GM12864 (cell line): Measurements from ENCODE around the gene TLL2.

Source experiments
- DNase-seq: peaks from one replicate; pipeline ENCODE4 v3.0.0-alpha.2; 2011; ENCODE audit warnings: low read depth
- H3K4me3 ChIP-seq: 2 replicates; pipeline ENCODE4 v1.5.1; 2011; ENCODE audit warnings: mild to moderate bottlenecking, low read depth, low read length, control low read depth
- CTCF ChIP-seq: IDR thresholded peaks from 2 replicates; pipeline ENCODE4 v1.5.1; 2011; ENCODE audit warnings: low read depth, mild to moderate bottlenecking, moderate library complexity, low read length, control low read depth, inconsistent platforms; ENCODE audit errors: missing control alignments

Gene TLL2

GRCh38 chr10:96488161-96488935 is 25.4 kb downstream of the TLL2 start:
- H3K4me3 ChIP-seq: no peak overlapping the region
- no peak for TF ChIP-seq CTCF
- no peak for DNase-seq

- H3K4me3 ChIP-seq: no peak overlapping the region
- TF ChIP-seq CTCF: no peak
- no peak for DNase-seq
These were observed 30.7 kb downstream of the TLL2 start for GRCh38 chr10:96482815-96483588.

- TF ChIP-seq CTCF: no peak
- no peak for DNase-seq
- H3K4me3 ChIP-seq: no peak overlapping the region
These were observed 35.4 kb downstream of the TLL2 start for GRCh38 chr10:96478355-96478754.

- no peak for TF ChIP-seq CTCF
- H3K4me3 ChIP-seq: no peak overlapping the region
- no peak for DNase-seq
These were observed 39.9 kb downstream of the TLL2 start for GRCh38 chr10:96473866-96474265.

- TF ChIP-seq CTCF: peak; percentile 87
- DNase-seq: no peak
- H3K4me3 ChIP-seq: no peak overlapping the region
These were observed 43.5 kb downstream of the TLL2 start for GRCh38 chr10:96470116-96470743.

- no peak for TF ChIP-seq CTCF
- no peak overlapping the region for H3K4me3 ChIP-seq
- no peak for DNase-seq
These were observed 44.9 kb downstream of the TLL2 start for GRCh38 chr10:96468845-96469244.
